Measurements from ENCODE around the gene SYT9. TPM values are rescaled to one million over a fixed set of nuclear protein-coding genes. Genes with fewer than 3 reads are reported as not detected.

Gene SYT9
- total and polyA plus RNA-seq, 2 of the 4 experiments (the other 2 are of a cell fraction) = not detected

GRCh38 chr11:7414973-7415817 lies 163.5 kb downstream of the SYT9 start:
- Histone ChIP-seq H2BK5ac (ENCODE audit: low read depth, low read length, poor library complexity, severe bottlenecking) (no peak overlapping the region), H3K14ac (replicated peaks; ENCODE audit: low read depth, low read length) (no peak overlapping the region), H3K36me3 (ENCODE audit: control insufficient read depth, insufficient read depth, low read length) (no peaks in the 10 kb centered on the region), H2AK5ac (ENCODE audit: low read depth, low read length) (no peak overlapping the region), H4K20me1 (ENCODE audit: insufficient read depth, low read length) (no peaks in the 10 kb centered on the region), H3K9ac (ENCODE audit: low read depth, low read length) (no peak overlapping the region), H2AFZ (replicated peaks; ENCODE audit: low read length, poor library complexity) (no peak overlapping the region), H3K18ac (ENCODE audit: low read depth, low read length) (no peak overlapping the region), H3K9me1 (ENCODE audit: insufficient read depth, low read length) (no peaks in the 10 kb centered on the region), H3K79me1 (ENCODE audit: low read depth in 1 of 2, low read length in 2 of 2) (no peaks in the 10 kb centered on the region), H3K4me1 (ENCODE audit: control insufficient read depth, insufficient read depth, low read length) (no peaks in the 10 kb centered on the region), H3K23ac (ENCODE audit: low read depth, low read length) (no peak overlapping the region), H3K56ac (ENCODE audit: extremely low read depth, insufficient read depth, low read length) (no peak overlapping the region), H3K9me3 (ENCODE audit: control insufficient read depth, insufficient read depth, low read length) (no peaks in the 10 kb centered on the region), H3K4ac (ENCODE audit: low read depth, low read length) (no peak overlapping the region), H2BK20ac (ENCODE audit: low read depth, low read length) (no peak overlapping the region), H4K8ac (ENCODE audit: low read depth in 2 of 2, low read length in 2 of 2) (no peak overlapping the region), H3K4me2 (ENCODE audit: low read depth, low read length) (no peak overlapping the region), H4K5ac (ENCODE audit: low read depth, low read length) (no peak overlapping the region), H3K27me3 (ENCODE audit: control insufficient read depth, insufficient read depth, low read length) (no peaks in the 10 kb centered on the region), H2BK120ac (ENCODE audit: low read depth, low read length) (no peak overlapping the region), H3K4me3 (ENCODE audit: insufficient read depth, low read depth, low read length) (no peak overlapping the region), H2AK9ac (replicated peaks; ENCODE audit: low read depth, low read length, poor library complexity) (no peak overlapping the region), H2BK15ac (ENCODE audit: low read depth, low read length) (no peak overlapping the region), H4K91ac (ENCODE audit: insufficient read depth, low read depth, low read length) (no peak overlapping the region), H3K27ac (ENCODE audit: insufficient read depth, low read length) (no peak overlapping the region)
- intact Hi-C loops (cut with micrococcal nuclease) = no loop called here
- POLR2A ChIA-PET (ENCODE audit: unreplicated experiment) = interaction anchor here (0.6 kb wide), 1 partner anchor 693 kb away, joined by 5 read pairs; no protein-coding TSS in a partner anchor
- TF ChIP-seq ELK1 (IDR thresholded peaks at IDR 0.05; ENCODE audit: borderline replicate concordance, low read depth, low read length) = no peak
- TF ChIP-seq MAFK (IDR thresholded peaks at IDR 0.05; ENCODE audit: low read depth, low read length) = no peak
- TF ChIP-seq MAZ (IDR thresholded peaks at IDR 0.05; ENCODE audit: borderline replicate concordance, low read depth, low read length) = no peak
- no peak for TF ChIP-seq RAD21 (IDR thresholded peaks at IDR 0.05; ENCODE audit: low read length)
- no peak for TF ChIP-seq BHLHE40 (IDR thresholded peaks at IDR 0.05; ENCODE audit: low read depth, low read length)
- no peak for TF ChIP-seq NFE2L2 (IDR thresholded peaks at IDR 0.05; ENCODE audit: low read depth, low read length)
- TF ChIP-seq CTCF (conservative IDR thresholded peaks at IDR 0.05; ENCODE audit: low read depth, low read length) = no peak
- no peak for TF ChIP-seq FOS (IDR thresholded peaks at IDR 0.05; ENCODE audit: low read depth, low read length)
- TF ChIP-seq POLR2A (IDR thresholded peaks at IDR 0.05; ENCODE audit: low read depth, low read length) = no peak
- CTCF ChIA-PET = interaction anchor here (0.6 kb wide), 1 partner anchor 279 kb away, joined by 3 read pairs; no protein-coding TSS in a partner anchor
- dilution Hi-C loops (cut with HindIII; ENCODE audit: low sequenced_read_pairs, unreplicated experiment) = no loop called here
- in situ Hi-C loops (cut with MboI; ENCODE audit: low sequenced_read_pairs) = no loop called here
- 53% methylated on average over 10 of the region's 14 CpGs; no CpG with 5 or more reads in 1 of the 2 experiments for WGBS, 2 experiments (ENCODE audit: extremely low coverage in 2 of 2, insufficient read length in 1 of 2)
- no peak for ATAC-seq (ENCODE audit: low read depth)
- BruUV-seq (replicated peaks) = no TSS peak
- no peak for DNase-seq
